Kidney (tissue), 14 donors: ENCODE measurements around the gene CRY2. TPM values are rescaled to one million over a fixed set of nuclear protein-coding genes. Genes with fewer than 3 reads are reported as not detected.
A peak's percentile ranks its signal among the peaks of the same experiment; 100 is the strongest.

Experiments used
- DNase-seq, 5 donors: peaks; one replicate each; pipeline ENCODE4 v3.0.0-alpha.2; 2013 to 2020
- FAIRE-seq: peaks from 2 replicates; lab custom pipeline; 2012; peaks lifted over from hg19 to GRCh38; lab: Jason Lieb, UNC
- H3K27ac ChIP-seq, 2 donors: one replicate each; pipeline ENCODE4 v1.7.0; 2013; ENCODE audit warnings: low read depth in 2 of 2, low read length in 2 of 2, inconsistent platforms in 1 of 2
- H3K27me3 ChIP-seq: one replicate; pipeline ENCODE4 v1.7.1; 2013; ENCODE audit warnings: low read length, inconsistent platforms; ENCODE audit not compliant: control insufficient read depth, insufficient read depth
- H3K36me3 ChIP-seq, 3 donors: one replicate each; pipeline versions ENCODE4 v1.7.0 to v1.7.1; 2013; ENCODE audit warnings: low read length in 3 of 3, control low read depth in 1 of 3, inconsistent platforms in 1 of 3; ENCODE audit not compliant: insufficient read depth in 3 of 3, control insufficient read depth in 2 of 3
- H3K4me1 ChIP-seq, 3 donors: one replicate each; pipeline versions ENCODE4 v1.7.0 to v1.7.1; 2013; ENCODE audit warnings: low read length in 3 of 3, inconsistent platforms in 1 of 3, low read depth in 1 of 3; ENCODE audit not compliant: control insufficient read depth in 2 of 3, insufficient read depth in 2 of 3
- H3K4me3 ChIP-seq, 3 donors: one replicate each; pipeline versions ENCODE4 v1.7.0 to v1.8.1; 2013; ENCODE audit warnings: low read length in 3 of 3, control low read depth in 1 of 3, inconsistent platforms in 1 of 3
- H3K9ac ChIP-seq, 3 donors: one replicate each; pipeline versions ENCODE4 v1.7.0 to v1.7.1; 2013; ENCODE audit warnings: low read length in 3 of 3, control low read depth in 1 of 3, inconsistent platforms in 1 of 3
- H3K9me3 ChIP-seq, 3 donors: one replicate each; pipeline versions ENCODE4 v1.7.0 to v1.7.1; 2013; ENCODE audit warnings: low read length in 3 of 3, control low read depth in 1 of 3, inconsistent platforms in 1 of 3; ENCODE audit not compliant: control insufficient read depth in 2 of 3, insufficient read depth in 1 of 3
- CTCF ChIP-seq: IDR thresholded peaks from 3 replicates; pipeline ENCODE4 v1.5.1; 2012; ENCODE audit warnings: mild to moderate bottlenecking, moderate library complexity, borderline replicate concordance; ENCODE audit not compliant: insufficient read depth; ENCODE audit errors: extremely low read depth
- intact Hi-C: fragments of 100-400 bp; cut with DNase I; formaldehyde crosslinking; loops from one replicate; pipeline ENCODE4 v1.11.1; 2022
- polyA plus RNA-seq: library from polyadenylated mRNA; stranded (reverse); fragments of 350-450 nt; fragmentation: Illumina TruSeq; extraction: RNeasy Lipid Tissue Mini Kit (QIAGEN cat#74804); gene quantifications from one replicate; pipeline ENCODE4 v1.2.3, GENCODE V29; 2014; ENCODE audit warnings: low read depth, low replicate concordance; ENCODE audit not compliant: insufficient read depth
- total RNA-seq: library from RNA; stranded (reverse); fragmentation: NEBNext Ultra II Directional; extraction: Animal tissue kit (Norgen Biotek cat#: 25700); gene quantifications from one replicate; pipeline ENCODE4 v1.2.1, GENCODE V29; 2021
- donor health status: control.
- donor health status: control.
- donor health status: control.
- donor health status: control.
- donor health status: control.
- donor health status: DM: yes; HTN: yes; CAD: no.
- donor health status: Normal renal cell carcinoma (clear cell type).

The CRY2 gene
- total and polyA plus RNA-seq, 2 donors from 2014 or later, result 20.7 to 44.5 TPM

GRCh38 chr11:45895553-45896259, 48.4 kb downstream of the CRY2 start:
- intact Hi-C loops, result no loop called here
- no peak overlapping the region for H3K4me3 ChIP-seq

GRCh38 chr11:45896422-45896984, 49.2 kb downstream of the CRY2 start:
- H3K36me3 ChIP-seq, result no peaks in the 10 kb centered on the region
- intact Hi-C loops, result no loop called here
- no peak for TF ChIP-seq CTCF
- peaks cover 0 to 13% (median 4%) of the 10 kb centered on the region in 3 donors for H3K4me1 ChIP-seq
- H3K27ac ChIP-seq, result no peak overlapping the region
- peak overlapping the region in 1 of 3 donors; percentile 49 for H3K4me3 ChIP-seq
- FAIRE-seq (no peak), DNase-seq (peak; percentile 74 to 93 (median 92))
- H3K27me3 ChIP-seq, result no peaks in the 10 kb centered on the region
- no peak overlapping the region for H3K9ac ChIP-seq
- no peaks in the 10 kb centered on the region for H3K9me3 ChIP-seq

More at GRCh38 chr11:45895553-45896259, 48.4 kb downstream of the CRY2 start:
- H3K9me3 ChIP-seq, result no peaks in the 10 kb centered on the region
- TF ChIP-seq CTCF, result no peak
- no peak for FAIRE-seq
- H3K4me1 ChIP-seq, result peaks cover 0 to 11% (median 3%) of the 10 kb centered on the region in 3 donors
- no peaks in the 10 kb centered on the region for H3K27me3 ChIP-seq
- H3K36me3 ChIP-seq, result no peaks in the 10 kb centered on the region
- peak in 1 of 5 donors; percentile 56 for DNase-seq
- H3K9ac ChIP-seq, result no peak overlapping the region
- no peak overlapping the region for H3K27ac ChIP-seq

GRCh38 chr11:45897556-45897955, 50.3 kb downstream of the CRY2 start:
- FAIRE-seq, result no peak
- no peak overlapping the region for H3K4me3 ChIP-seq
- H3K9ac ChIP-seq, result no peak overlapping the region
- no peaks in the 10 kb centered on the region for H3K36me3 ChIP-seq
- no peaks in the 10 kb centered on the region for H3K27me3 ChIP-seq
- peak in 1 of 5 donors; percentile 61 for DNase-seq
- no peaks in the 10 kb centered on the region for H3K9me3 ChIP-seq
- H3K27ac ChIP-seq, result no peak overlapping the region
- H3K4me1 ChIP-seq, result peaks cover 0 to 13% (median 4%) of the 10 kb centered on the region in 3 donors
- TF ChIP-seq CTCF, result no peak
- intact Hi-C loops, result no loop called here
